Liver (tissue), 9 donors: Measurements from ENCODE around the gene FBF1. TPM values are rescaled to one million over a fixed set of nuclear protein-coding genes. Genes with fewer than 3 reads are reported as not detected.

Experiments used
- DNase-seq: peaks from one replicate; pipeline ENCODE4 v3.0.0-alpha.2; 2017; ENCODE audit warnings: low spot score
- H3K27ac ChIP-seq, 2 donors: one replicate each; pipeline ENCODE4 v1.7.0; 2013; ENCODE audit warnings: inconsistent platforms in 2 of 2, low read length in 2 of 2, control low read depth in 1 of 2, low read depth in 1 of 2, mild to moderate bottlenecking in 1 of 2
- H3K27me3 ChIP-seq, 4 donors: one replicate each; pipeline versions ENCODE4 v1.6.1 to v1.7.0; 2013; ENCODE audit warnings: low read length in 3 of 4, inconsistent platforms in 1 of 4, mild to moderate bottlenecking in 1 of 4, moderate library complexity in 1 of 4; ENCODE audit not compliant: control insufficient read depth in 4 of 4, insufficient read depth in 4 of 4
- H3K36me3 ChIP-seq, 4 donors: one replicate each; pipeline versions ENCODE4 v1.6.1 to v1.7.0; 2013; ENCODE audit warnings: low read length in 3 of 4, mild to moderate bottlenecking in 3 of 4, low read depth in 1 of 4, moderate library complexity in 1 of 4; ENCODE audit not compliant: control insufficient read depth in 4 of 4, insufficient read depth in 3 of 4
- H3K4me1 ChIP-seq, 4 donors: one replicate each; pipeline versions ENCODE4 v1.6.1 to v1.7.0; 2013; ENCODE audit warnings: low read length in 3 of 4, mild to moderate bottlenecking in 3 of 4, moderate library complexity in 1 of 4; ENCODE audit not compliant: control insufficient read depth in 4 of 4, insufficient read depth in 4 of 4
- H3K4me3 ChIP-seq, 3 donors: one replicate each; pipeline versions ENCODE4 v1.6.1 to v1.7.0; 2013; ENCODE audit warnings: low read length in 3 of 3, control low read depth in 1 of 3, low read depth in 1 of 3, mild to moderate bottlenecking in 1 of 3
- H3K9ac ChIP-seq, 2 donors: one replicate each; pipeline ENCODE4 v1.7.0; 2013; ENCODE audit warnings: low read length in 2 of 2, mild to moderate bottlenecking in 2 of 2, moderate library complexity in 2 of 2, control low read depth in 1 of 2, low read depth in 1 of 2
- H3K9me3 ChIP-seq, 4 donors: one replicate each; pipeline versions ENCODE4 v1.6.1 to v1.7.0; 2013; ENCODE audit warnings: low read length in 3 of 4; ENCODE audit not compliant: control insufficient read depth in 4 of 4
- ATF3 ChIP-seq: IDR thresholded peaks from 2 replicates; pipeline ENCODE4 v1.6.1; 2016; ENCODE audit warnings: antibody characterized with exemption
- CTCF ChIP-seq: fragments of 150-350 bp; IDR thresholded peaks from 2 replicates; pipeline ENCODE4 v1.5.1; 2017; ENCODE audit warnings: improper control_type of control experiment, low read depth, low read length; ENCODE audit not compliant: missing input control
- EGR1 ChIP-seq, 2 donors: IDR thresholded peaks; 2 replicates each; pipeline ENCODE4 v1.6.1; 2016 to 2018; ENCODE audit warnings: antibody characterized with exemption in 2 of 2, low read depth in 2 of 2
- FOXA1 ChIP-seq: IDR thresholded peaks from 2 replicates; pipeline ENCODE4 v1.6.1; 2016; ENCODE audit warnings: antibody characterized with exemption
- FOXA2 ChIP-seq: IDR thresholded peaks from 2 replicates; pipeline ENCODE4 v1.6.1; 2016; ENCODE audit warnings: antibody characterized with exemption
- GABPA ChIP-seq, 2 donors: IDR thresholded peaks in 1 of 2; conservative IDR thresholded peaks in 1 of 2; 2 replicates each; pipeline ENCODE4 v1.6.1; 2016; ENCODE audit warnings: antibody characterized with exemption in 2 of 2, mild to moderate bottlenecking in 1 of 2, moderate library complexity in 1 of 2
- HNF4A ChIP-seq, 2 donors: conservative IDR thresholded peaks; 2 replicates each; pipeline ENCODE4 v1.6.1; 2016; ENCODE audit warnings: antibody characterized with exemption in 2 of 2, mild to moderate bottlenecking in 2 of 2
- HNF4G ChIP-seq: IDR thresholded peaks from 2 replicates; pipeline ENCODE4 v1.6.1; 2016; ENCODE audit warnings: antibody characterized with exemption
- JUND ChIP-seq, 2 donors: IDR thresholded peaks; 2 replicates each; pipeline ENCODE4 v1.6.1; 2016; ENCODE audit warnings: antibody characterized with exemption in 2 of 2
- MAX ChIP-seq: IDR thresholded peaks from 2 replicates; pipeline ENCODE4 v1.6.1; 2016; ENCODE audit warnings: antibody characterized with exemption
- NR2F2 ChIP-seq: IDR thresholded peaks from 2 replicates; pipeline ENCODE4 v1.6.1; 2016; ENCODE audit warnings: antibody characterized with exemption
- RAD21 ChIP-seq, 2 donors: IDR thresholded peaks; 2 replicates each; pipeline ENCODE4 v1.6.1; 2016; ENCODE audit warnings: antibody characterized with exemption in 2 of 2, mild to moderate bottlenecking in 2 of 2
- REST ChIP-seq: IDR thresholded peaks from 2 replicates; pipeline ENCODE4 v1.6.1; 2016; ENCODE audit warnings: antibody characterized with exemption, mild to moderate bottlenecking
- RXRA ChIP-seq, 2 donors: IDR thresholded peaks; 2 replicates each; pipeline ENCODE4 v1.6.1; 2017 to 2018; ENCODE audit warnings: antibody characterized with exemption in 2 of 2, mild to moderate bottlenecking in 1 of 2
- SP1 ChIP-seq: IDR thresholded peaks from 2 replicates; pipeline ENCODE4 v1.6.1; 2018; ENCODE audit warnings: antibody characterized with exemption, mild to moderate bottlenecking
- TAF1 ChIP-seq: conservative IDR thresholded peaks from 2 replicates; pipeline ENCODE4 v1.6.1; 2016; ENCODE audit warnings: antibody characterized with exemption, mild to moderate bottlenecking
- YY1 ChIP-seq: IDR thresholded peaks from 2 replicates; pipeline ENCODE4 v1.6.1; 2016; ENCODE audit warnings: antibody characterized with exemption, mild to moderate bottlenecking
- ZBTB33 ChIP-seq: IDR thresholded peaks from 2 replicates; pipeline ENCODE4 v1.6.1; 2016; ENCODE audit warnings: antibody characterized with exemption
- WGBS: extraction: QIAGEN DNeasy Blood & Tissue Kit; methylation state at CpG from one replicate; pipeline ENCODE4 v1.1.7; 2013; 5-methylcytosine and 5-hydroxymethylcytosine counted together
- polyA plus RNA-seq, 2 donors: library from polyadenylated mRNA; stranded (reverse) in 1 of 2; unstranded in 1 of 2; fragments of 200-250 nt in 1 of 2; fragments of >200 nt in 1 of 2; fragmentation: Nextera tagmentation in 1 of 2; extraction: Ambion mirVana in 1 of 2; gene quantifications; one replicate each; pipeline versions ENCODE4 v1.2.1 to v1.2.3, GENCODE V29; 2013 to 2015
- total RNA-seq, 2 donors: library from RNA; depleted of rRNA; stranded (reverse); fragments of >200 nt; gene quantifications; one replicate each; pipeline ENCODE4 v1.2.3, GENCODE V29; 2014
- donor health status: healthy.
- donor health status: healthy.
- donor health status: healthy.
- donor health status: healthy.
- donor health status: healthy.

The FBF1 gene
- total and polyA plus RNA-seq, 4 donors, result 0.39 to 5.6 (median 1.7) TPM

GRCh38 chr17:75898065-75898464, 42.8 kb downstream of the FBF1 start:
- 91% methylated on average over 8 of the region's 8 CpGs for WGBS
- Histone ChIP-seq H3K4me3 (no peak overlapping the region), H3K9me3 (no peaks in the 10 kb centered on the region), H3K4me1 (peaks cover 3 to 40% (median 28%) of the 10 kb centered on the region in 4 donors), H3K36me3 (peaks cover 6 to 26% (median 13%) of the 10 kb centered on the region in 4 donors), H3K27ac (no peak overlapping the region), H3K27me3 (no peaks in the 10 kb centered on the region), H3K9ac (no peak overlapping the region)
- DNase-seq, result no peak
- TF ChIP-seq YY1 (no peak), RXRA (IDR thresholded peaks at IDR 0.05) (no peak), TAF1 (no peak), RAD21 (IDR thresholded peaks at IDR 0.05) (no peak), HNF4A (conservative IDR thresholded peaks at IDR 0.05) (no peak), MAX (no peak), NR2F2 (no peak), REST (no peak), FOXA1 (no peak), ATF3 (no peak), CTCF (no peak), FOXA2 (no peak), HNF4G (no peak), EGR1 (IDR thresholded peaks at IDR 0.05; ENCODE audit: low read depth in 2 of 2) (no peak), ZBTB33 (no peak), SP1 (no peak), GABPA (IDR thresholded peaks at IDR 0.05 in 1 of 2, conservative IDR thresholded peaks at IDR 0.05 in 1 of 2) (no peak), JUND (IDR thresholded peaks at IDR 0.05) (no peak)
